HG02973 (cell line): Measurements from ENCODE around the gene CCL20.
A peak's percentile ranks its signal among the peaks of the same experiment; 100 is the strongest.
"Not testable (repeated sequence)": the region's sequence is repeated elsewhere in the genome, so short reads cannot be mapped to it uniquely, and the experiment has no call there.

Experiments
- ATAC-seq: cut with Tn5 transposase; IDR thresholded peaks from one replicate; pipeline ENCODE4 v1.9.1; 2021; ENCODE audit warnings: moderate library complexity; ENCODE audit not compliant: unreplicated experiment

Gene CCL20

DNA sequence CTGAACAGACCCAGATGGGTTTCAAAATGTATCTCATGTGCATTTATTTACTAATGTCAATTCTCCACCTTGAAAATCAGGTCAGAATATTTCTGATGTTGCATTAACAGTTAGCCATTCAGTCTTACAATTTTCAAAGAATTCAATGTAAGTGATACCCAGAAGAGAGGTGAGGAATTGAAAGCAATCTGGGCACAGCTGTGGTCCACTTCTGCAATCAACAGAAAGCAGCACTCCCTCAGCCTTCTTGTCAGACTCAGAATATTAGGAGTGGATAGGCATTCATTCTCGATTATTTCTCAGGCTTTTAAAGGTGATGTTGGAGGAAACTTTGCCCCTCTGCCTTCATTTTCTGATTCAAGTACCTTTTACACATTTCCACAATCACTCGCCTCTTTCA, 15.7 kb downstream of the CCL20 start:
- ATAC-seq = no peak

DNA sequence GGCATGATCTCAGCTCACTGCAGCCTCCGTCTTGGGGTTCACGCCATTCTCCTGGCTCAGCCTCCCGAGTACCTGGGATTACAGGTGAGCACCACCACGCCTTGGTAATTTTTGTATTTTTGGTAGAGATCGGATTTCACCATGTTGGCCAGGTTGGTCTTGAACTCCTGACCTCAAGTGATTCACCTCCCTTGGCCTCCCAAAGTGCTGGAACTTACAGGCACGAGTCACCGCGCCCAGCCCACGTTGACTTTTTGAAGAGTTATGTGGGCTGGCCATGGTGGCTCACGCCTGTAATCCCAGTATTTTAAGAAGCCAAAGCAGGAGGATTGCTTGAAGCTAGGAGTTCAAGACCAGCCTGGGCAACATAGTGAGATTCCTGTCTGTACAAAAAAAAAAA, 20.8 kb downstream of the CCL20 start:
- ATAC-seq = no peak

DNA sequence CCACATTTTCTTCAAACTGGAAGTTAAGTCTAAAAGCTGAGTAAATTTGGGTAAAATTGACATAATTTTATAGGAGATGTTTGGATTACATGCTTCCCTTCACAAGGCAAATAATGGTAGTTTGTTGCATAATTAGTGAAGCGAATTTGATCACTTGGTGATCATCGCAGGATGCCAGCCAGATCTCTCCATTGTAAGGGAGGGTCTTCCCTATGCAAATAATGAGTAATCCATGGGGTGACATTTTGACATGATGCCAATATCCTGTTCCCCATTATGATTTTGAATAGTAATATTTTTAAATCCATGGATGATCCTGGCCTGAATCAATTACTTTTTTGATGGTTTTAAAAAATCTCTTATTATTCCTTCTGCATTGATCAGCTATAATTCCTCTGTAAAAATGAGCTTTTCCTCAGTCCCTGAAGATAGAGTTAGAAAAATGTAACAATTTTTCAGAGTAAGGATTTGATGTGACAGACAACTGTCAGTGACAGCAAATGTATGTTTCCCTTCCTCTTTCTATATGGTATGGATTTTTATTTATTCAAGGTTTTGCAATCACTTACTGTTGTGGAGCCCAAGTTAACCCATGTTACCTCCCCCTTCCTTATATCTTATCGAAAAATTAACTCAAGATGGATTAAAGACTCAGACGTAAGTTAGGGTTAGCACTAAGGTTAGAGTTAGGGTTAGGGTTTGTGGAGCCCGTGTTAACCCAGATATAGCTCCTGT, 21.4 kb downstream of the CCL20 start:
- ATAC-seq = no peak

DNA sequence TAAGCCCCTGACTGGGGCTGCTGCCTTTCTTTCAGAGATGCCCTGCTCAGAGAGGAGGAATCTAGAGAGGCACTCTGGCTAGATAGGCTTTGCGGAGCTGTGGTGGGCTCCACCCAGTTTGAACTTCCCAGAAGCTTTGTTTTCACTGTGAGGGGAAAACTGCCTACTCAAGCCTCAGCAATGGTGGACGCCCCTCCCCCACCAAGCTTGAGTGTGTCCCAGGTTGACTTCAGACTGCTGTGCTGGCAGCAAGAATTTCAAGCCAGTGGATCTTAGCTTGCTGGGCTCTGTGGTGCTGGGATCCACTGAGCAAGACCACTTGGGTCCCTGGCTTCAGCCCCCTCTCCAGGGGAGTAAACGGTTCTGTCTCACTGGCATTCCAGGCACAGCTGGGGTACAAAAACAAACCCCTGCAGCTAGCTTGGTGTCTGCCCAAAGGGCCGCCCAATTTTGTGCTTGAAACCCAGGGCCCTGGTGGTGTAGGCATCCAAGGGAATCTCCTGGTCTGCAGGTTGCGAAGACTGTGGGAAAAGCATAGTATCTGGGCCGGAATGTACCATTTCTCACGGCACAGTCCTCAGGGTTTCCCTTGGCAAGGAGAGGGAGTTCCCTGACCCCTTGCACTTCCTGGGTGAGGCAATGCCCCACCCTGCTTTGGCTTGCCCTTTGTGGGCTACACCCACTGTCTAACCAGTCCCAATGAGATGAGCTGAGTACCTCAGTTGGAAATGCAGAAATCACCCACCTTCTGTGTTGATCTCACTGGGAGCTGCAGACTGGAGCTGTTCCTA, 25.9 kb downstream of the CCL20 start:
- ATAC-seq = not testable (repeated sequence)

DNA sequence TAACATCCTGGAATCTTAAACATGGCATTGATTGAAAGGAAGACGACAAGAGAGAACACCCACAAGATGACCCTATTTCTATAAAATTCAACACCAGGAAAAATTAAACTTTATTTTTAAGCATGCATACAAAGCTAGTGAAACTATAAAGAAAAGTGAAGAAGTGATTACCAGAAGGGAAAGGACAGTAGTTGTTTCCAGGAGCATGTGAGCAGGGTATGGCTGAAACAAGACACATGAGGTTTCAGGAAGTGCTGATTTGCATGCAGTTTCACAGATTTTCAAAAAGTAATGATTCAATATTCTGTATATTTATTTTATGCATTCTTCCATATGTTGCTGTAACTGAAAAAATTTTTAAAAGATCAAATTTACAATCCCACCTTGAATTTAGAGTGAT, 33.2 kb downstream of the CCL20 start:
- ATAC-seq = no peak

DNA sequence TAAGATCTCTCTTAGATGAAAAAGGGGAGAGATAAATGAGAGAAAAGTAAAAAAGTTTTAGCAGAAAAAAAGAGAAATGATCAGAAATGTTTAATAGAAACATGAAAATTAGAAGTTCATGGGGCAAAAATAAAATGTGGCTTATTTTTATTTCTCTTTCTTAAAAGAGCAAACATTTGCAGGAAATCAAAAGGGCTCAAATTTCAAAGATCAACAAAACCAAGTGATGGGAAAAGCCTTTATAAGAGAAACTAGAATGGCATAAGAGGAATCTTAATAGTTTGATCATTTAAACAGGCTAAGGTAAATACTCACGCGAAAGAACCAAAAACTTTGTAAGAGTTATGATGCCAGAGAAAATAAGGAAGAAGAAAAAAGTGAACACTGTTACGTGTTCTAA, 34.5 kb downstream of the CCL20 start:
- no peak for ATAC-seq

DNA sequence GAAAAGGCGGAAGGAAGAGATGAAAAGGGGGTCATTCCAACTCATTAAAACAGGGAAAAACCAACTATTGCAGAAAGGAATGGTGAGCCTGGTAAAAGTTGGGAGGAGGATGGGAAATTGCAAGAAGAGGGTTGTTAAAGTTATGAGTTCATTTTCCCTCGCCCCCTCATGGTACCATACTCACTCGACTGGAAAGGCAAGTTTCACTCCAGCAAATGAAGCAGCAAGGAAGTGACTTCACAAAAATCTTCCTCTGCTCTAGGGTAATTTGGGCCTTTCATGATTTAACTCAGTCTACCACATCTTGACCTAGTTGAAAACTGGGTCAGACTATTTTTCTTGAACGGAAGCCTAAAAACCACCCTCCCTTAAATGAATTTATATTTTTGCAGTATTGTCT, 34.9 kb downstream of the CCL20 start:
- peak; percentile 54 for ATAC-seq

DNA sequence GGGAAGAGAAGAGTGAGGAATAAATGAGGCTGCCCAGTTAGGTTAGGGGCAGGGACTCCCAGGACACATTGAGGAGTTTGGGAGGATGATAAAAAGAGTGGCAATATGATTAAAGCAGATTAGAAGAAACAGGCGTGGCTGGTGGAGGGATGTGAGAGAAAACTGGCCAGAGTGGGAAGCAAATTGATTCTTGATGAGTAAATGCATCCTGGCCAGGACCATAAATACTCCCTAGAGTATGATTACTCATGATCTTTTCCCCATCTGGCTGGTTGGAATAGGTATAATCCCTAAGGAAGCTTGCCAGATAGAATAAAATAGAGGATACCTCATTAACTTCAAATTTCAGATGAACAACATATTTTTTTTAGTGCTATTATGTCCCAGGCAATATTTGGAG, 36.3 kb downstream of the CCL20 start:
- ATAC-seq = no peak

DNA sequence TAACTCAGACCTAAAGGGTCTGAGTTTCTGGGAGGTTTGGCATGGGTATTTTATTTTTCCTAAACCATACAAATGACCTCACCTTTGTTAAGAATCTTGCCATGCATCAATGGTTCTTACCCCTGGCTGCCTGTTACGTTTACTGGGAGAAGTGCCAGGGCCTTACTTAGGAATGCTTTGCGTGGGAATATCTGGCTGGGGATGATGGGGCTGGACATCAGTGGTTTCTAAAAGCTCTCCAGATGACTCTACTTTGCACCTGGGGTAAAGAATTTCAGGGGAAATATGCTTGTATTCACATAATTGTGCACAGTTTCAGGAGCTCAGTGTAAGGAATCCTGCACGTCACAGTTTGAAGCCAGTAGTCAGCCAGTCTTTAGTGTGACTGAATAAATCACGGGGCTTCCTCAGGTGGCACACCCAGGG, 39.6 kb downstream of the CCL20 start:
- ATAC-seq = no peak

DNA sequence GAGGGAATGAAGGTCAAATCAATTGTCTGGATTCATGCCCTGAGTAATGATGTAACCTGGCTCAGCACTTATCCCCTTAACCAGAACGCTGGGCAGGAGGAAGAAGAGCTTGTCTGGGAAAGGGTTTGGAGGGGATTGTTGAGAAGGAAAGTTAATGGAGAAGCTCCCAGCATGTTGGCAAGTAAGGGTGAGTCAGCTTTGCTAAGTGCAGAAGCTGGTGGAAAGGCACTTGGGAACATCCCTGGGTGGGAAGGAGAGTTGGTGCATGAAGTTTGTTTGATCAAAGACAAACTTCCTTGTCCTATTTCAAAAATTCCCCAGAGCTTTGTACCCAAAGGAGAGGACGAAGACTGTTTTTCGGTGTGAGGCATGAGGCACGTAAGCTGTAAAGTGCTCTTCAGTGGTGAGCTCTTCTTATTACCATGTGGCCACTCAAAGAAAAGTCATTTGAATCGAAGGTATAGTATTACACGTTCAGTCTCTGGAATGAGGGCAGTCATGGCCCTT, 40.2 kb downstream of the CCL20 start:
- ATAC-seq = no peak

DNA sequence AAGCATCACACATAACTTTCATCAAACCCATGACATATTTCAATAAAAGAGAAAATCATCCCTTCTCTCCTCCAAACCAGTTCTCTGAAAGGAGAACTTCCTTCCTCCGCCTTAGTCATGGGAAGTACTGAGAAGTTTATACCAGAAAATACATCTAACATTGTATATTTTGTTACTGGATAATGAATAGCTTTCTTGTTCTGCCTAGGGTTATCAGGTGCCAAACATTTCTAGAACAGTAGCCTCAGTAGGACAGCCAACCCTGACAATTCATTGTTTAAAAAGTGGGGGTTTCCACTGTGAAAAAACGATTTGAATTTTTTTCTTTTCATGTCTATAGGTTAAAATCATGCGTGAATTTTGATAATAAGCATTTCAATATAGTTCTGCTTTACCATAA, 41.8 kb downstream of the CCL20 start:
- ATAC-seq = no peak

DNA sequence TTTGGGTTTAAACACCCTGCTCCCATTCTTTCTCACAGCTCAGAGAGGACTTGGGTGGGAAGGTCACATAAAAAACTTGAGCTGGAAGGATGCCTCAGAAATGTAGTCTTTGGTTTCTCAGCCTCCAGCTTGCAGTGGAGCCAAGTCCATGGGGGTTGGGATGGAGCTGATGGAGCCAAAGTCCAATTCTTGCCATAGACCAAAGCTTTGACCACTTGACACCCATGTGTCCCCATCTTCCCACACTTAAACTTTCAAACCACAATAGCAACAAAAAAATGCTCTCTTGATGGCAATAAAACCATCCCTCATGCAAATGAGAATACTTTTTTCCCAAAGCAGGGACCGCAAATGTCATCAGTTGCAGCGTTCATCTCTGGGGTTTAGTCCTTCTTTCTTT, 43.1 kb downstream of the CCL20 start:
- no peak for ATAC-seq

DNA sequence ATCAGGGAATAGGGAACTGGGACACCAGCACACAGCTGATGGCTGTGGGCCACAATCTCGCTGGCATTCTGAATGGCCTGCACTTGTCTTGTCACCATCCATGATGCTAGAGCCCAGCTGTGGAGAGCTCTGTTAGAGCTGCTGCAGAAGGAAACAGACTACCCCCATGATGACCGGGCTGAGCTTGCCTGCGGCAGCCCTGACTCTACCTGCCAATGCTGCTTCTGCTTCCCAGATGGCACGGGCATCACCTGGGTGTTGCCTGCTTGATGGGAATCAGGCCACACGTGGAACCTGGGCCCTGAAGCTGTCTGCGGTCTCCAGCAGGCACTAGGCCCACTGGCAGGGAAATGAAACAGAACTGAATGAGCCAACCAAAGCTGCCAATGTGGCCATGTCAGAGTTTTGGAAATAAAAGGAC, 46.6 kb downstream of the CCL20 start:
- ATAC-seq = no peak

DNA sequence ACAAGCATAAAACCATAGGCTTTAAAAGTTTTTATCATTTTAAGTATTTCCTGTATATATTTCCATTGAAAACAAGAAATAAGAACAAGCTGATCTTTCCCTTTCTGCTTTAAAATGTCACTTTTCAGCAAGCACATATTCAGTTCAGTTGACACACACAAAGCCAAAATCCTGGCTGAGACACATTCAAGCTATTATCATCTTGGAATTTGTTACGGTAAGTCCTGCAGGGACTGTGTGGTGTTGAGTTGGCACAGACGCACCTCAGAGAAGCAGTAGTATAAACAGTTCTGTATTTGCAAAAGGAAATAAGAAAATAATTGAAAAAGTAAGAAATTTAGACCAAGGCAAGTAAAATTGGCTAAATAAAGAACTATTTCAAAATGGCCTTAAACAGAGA, 47.4 kb downstream of the CCL20 start:
- ATAC-seq = no peak

DNA sequence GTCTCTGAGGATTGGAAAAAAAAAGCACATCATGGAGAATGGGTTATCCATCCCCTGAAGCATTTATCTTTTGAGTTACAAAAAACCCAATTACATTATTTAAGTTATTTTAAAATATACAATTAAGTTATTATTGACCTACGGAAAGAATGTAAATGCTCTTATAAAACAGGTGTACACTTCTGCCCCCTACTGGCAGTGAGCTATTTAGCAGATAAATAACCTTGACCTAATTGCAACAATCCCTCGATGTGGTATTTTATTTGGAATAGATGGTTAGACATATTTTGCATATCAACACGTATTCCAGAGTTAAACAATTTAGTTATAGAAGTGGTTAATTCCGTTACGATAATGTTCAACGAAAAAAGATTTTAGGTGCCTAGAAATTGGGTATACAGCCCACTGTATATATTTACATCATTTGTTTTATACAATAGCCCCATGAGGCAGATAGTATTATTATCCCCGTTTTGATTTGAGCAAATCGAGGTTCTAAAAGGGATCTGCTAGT, 48.6 kb downstream of the CCL20 start:
- no peak for ATAC-seq

DNA sequence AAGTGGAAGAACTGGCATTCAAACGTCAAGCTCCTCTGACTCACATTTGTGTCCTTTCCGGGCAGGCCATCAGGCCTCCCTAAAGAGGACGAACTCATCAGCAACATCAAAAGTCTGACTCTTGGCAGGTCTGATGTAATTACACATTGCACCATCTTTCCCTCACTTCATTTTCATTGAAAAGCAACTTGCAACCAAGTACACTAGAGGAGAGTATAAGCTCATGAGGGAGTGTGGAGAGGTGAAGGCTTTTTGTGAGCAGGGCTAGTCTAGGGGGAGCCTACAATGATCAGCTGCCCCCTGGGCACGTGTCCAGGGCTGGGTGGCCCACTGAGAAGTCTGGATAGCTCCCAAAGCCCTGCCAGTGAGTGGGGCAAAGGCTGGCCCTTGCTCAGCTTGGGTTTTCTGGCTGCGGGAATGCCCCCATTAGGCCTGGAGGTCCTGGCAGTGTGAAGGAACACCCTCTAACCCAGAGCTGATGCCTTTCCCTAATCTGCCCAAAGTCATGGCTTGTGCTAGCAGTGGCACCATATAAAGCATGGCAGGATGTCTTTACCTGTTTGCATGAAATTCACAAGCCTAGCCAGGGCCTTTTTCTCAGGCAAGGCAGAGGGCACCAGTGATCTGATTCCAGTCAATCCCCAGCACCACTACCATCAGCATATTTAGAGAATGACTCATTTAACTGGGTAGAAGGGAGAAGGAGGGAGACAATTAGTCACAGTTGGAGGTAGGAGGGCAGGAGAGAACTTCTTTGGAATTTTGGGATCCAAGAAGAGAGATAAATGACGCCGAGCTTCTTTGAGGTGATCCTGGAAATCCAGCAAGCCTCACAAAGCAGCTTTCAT, 49.3 kb downstream of the CCL20 start:
- ATAC-seq = no peak

DNA sequence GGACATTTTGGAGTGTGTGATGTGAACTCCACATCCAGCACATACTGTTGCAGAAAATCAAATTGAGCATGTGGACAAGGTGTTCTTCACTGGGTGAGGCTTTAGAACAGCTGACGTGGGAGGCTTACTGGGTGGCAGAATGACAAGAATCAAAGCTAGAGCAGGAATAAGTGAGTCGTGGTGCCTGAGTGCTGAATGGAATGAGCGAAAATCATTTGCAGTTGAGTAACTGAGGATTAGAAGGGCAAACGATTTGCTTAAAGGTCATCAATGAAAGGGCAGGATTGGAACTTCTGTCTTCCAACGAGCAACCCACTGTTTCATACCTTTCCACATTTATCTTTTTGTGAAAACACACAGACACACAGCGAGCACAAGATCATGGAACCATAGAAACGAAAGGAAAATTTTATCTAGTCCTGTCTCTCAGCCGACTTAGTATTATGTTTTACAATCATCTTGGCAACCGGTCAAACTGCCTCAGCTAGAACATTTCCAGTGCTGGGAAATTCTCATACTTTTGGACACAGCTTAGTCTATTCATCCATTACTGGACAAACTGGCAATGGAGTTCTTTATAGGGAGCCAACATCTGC, 50.6 kb downstream of the CCL20 start:
- ATAC-seq = no peak

DNA sequence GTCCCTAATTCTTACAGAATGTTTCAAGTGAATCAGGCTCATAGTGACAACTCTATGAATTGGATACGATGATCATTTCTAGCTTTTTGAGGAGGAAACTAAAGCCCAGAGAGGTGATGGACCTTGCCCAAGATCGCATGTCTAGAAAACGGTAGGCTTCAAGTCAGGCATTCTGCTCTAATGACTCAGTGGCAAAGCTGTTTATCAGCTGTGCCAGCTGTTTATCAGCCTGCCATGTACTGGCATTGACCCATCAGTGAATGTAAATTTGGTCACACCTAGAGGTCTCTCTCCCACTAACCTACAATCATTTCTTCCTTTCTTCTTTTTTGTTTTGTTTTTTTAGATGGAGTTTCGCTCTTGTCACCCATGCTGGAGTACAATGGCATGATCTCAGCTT, 51.6 kb downstream of the CCL20 start:
- ATAC-seq = no peak
